ENCODE results near the gene PRMT7.

PRMT7 gene

GRCh38 chr16:68310774-68311511 lies at the start of gene PRMT7, which contains the start of gene SLC7A6OS:
PRMT7 (plus strand) TSS chr16:68311019; CDS start chr16:68315980, 4,961 bp downstream.
SLC7A6OS (minus strand) TSS chr16:68310946; CDS start chr16:68310926, 20 bp downstream.
- DNase-seq (ENCODE audit: extremely low read depth in 1 of 2, low read depth in 1 of 2): peak; percentile 85 to 92

DNA sequence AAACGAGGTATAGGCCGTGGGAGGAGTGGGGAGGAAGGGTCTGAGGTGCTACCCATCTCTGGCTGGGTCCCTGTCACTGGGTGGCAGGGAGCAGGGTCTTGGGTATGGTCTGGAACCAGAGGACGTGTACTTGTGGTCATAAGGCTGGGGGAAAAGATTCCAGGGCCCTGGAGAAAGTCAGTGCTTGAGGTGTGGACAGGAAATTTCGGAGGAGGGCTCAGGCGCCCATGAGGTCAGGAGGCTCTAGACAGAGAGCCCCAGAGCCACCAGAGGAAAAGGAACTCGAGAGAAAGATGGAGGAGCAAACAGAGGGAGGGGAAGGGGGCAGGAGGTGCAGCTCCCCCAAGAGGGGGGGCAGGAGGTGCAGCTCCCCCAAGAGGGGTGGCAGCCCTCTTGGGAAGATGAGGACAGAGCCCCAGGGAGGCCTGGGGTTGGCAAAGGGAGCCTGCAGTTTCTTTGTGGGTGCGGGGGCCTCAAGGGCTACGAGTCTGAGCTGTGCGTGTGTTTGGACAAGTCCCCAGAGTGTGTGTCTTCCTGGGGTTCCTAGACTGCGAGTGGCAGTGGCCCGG lies 47.2 kb upstream of the PRMT7 start:
- DNase-seq (ENCODE audit: extremely low read depth in 1 of 2, low read depth in 1 of 2): no peak

DNA sequence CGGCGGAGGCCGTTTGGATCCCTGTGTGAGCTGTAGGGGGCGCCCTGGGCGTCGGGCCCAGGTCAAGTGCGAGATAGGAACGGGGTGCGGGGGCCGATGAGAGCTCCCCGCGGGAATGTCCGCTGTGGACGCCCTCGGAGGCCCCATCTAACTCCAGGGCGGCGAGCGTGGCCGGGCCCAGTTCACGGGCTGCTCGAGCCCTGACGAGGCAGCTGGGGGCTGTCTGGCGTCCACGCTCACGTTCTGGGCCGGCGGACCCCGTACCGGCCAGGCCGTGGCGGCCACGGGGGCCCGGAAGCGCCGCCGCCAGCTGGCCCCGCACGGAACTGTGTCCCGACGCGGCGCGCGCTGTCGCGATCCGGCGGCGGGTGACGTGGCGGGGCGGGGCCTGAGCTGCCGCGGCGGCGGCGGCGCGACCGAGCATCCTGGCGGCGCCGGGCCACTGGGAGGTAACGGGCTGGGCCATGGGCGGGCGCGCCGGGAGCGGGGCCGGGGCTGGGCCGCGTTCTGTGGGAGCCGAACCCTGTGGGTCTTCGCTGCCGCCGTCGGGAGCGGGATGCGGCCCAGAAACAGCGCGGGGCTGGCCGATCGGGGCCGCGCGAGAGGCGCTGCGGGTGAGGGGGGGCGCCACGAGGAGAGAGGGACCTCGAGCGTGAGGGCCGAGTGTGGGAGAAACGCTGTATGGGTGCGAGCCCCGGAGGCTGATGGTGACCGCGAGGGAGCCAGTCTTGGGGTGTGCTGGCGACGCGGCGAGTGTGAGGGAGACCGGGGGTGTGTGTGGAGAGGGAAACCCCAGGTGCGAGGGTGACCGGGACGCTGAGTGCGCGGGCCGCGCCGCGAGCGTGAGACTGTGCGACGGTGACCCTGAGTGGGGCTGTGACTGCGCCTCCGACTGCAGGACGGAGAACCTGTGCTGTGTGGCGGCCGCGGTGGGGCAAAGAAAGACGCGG lies 46.4 kb upstream of the PRMT7 start, which contains the start of gene SLC7A6:
SLC7A6 (plus strand) TSS at position 399 of the 950 bp plus-strand sequence. CDS start 10,201 bp downstream, outside the sequence.
- DNase-seq (ENCODE audit: extremely low read depth in 1 of 2, low read depth in 1 of 2): peak; percentile 77 to 80

DNA sequence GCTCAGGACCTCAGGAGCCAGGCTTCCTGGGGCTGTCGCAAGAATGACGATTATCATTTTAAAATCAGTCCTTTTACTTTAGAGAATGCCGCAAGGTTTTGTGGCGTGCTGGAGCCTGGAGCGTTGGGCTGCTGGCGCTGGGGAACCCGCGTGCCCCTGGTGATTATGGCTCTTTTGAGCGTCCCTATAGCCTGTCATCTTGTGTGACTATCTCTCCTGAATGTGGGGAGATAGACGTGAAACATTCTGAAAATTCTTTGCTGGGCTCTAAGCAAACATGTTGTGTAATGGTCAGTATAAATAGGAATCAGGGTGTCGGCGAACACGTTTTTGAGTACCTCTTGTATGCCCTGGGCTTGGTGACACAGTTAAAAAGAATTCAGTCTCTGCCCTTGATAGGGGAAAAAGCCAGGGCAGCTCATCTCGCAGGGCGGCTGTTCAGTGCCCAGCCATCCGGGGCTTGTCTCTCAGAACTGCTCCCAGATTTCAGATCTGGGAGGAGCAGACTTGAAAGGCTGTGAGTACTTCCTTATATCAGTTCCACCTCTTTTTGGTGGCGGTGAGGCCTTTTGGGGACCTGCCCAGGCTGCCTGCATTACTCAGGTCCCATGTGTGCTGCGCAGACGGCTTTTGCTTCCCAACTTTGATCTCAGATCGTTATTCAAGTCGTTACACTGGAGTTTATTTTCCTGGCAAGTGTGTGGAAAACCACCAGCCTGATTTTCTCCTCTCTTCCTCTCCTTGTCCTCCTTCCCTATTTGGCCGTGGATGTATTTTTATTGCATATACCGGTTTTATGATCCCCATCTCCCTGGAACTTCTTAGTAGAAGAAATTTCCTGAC lies 45.5 kb upstream of the PRMT7 start:
- DNase-seq (ENCODE audit: extremely low read depth in 1 of 2, low read depth in 1 of 2): no peak

DNA sequence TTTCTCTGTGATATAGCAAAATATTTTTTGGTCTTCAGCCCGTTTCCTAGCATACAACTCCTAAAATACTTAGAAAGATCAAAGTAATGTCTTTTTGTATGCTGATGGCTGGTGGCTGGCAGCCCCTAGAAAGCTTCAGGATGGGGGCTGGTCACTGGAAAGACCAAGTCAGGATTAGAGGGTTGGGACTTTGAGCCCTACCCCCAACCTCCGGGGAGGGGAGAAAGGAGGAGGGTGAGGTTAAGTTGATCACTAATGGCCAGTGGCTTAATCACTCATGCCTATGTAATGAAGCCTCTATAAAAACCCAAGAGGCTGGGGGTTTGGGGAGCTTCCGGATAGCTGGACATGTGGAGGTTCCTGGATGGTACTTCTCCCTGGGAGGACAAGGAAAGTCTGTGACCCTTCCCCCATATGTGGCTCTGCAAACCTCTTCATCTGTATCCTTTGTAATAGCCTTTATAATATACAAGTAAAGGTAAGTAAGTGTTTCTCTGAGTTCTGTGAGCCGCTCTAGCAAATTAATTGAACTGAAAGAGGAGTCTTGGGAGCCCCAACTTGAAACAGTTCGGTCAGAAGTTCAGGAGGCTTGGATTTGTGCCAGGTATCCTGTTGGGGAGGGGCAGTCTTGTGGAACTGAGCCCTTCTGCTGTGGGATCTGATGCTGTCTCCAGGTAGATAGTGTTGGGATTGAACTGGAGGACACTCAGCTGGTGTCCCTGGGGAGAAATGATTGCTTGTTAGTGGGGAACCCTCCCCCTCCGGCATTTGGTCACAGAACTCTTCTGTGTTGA lies 43.0 kb upstream of the PRMT7 start:
- DNase-seq (ENCODE audit: extremely low read depth in 1 of 2, low read depth in 1 of 2): no peak

DNA sequence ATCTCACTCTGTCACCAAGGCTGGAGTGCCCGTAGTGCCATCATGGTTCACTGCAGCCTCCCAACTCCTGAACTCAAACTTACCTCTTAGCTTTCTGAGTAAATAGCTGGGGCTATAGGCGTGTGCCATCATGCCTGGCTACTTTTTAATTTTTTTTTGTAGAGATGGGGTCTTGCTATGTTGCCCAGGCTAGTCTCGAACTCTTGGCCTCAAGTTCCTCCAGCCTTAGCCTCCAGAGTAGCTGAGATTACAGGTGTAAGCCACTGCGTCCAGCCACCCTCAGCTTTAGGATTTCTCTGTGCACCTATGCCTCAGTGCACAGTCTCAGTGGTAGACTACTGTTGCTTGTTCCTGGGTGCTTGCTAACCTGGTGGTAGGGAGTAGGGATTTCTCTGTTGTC lies 41.0 kb upstream of the PRMT7 start:
- DNase-seq (ENCODE audit: extremely low read depth in 1 of 2, low read depth in 1 of 2): no peak

GRCh38 chr16:68270353-68270752 lies 40.5 kb upstream of the PRMT7 start:
- DNase-seq (ENCODE audit: extremely low read depth in 1 of 2, low read depth in 1 of 2): no peak

DNA sequence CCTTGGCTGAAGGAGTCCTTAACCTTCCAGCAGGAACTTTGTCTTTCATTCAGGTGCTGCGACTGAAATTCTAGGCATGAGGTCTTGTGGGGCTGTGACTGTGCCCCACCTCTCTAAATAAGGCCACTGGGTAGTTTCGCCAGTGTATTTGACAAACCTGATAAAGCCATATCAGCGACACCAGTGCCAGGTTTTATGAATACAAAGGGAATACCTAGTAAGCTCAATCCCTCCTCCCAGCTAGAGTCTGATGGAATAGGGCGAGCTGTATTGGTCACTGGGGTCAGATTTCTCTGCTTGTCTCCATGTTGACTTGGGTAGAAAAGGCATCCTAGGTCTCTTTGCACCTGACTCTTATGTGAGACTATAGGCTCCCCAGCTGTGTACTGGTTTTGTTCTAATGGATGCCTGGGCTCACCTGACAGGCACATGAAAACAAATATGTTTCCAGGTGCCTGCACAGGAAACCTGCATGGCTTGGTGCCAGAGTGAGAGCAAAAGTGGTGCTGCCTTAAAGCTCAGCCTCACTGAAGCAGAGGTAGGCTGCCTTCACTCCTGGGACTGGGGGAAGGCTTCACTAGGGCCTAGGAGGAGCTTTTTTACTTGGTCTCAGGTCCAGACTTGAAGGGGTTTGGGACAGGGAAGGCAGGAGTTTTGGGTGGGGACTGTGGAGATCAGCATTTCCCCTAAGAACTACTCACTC lies 38.2 kb upstream of the PRMT7 start:
- DNase-seq (ENCODE audit: extremely low read depth in 1 of 2, low read depth in 1 of 2): no peak

DNA sequence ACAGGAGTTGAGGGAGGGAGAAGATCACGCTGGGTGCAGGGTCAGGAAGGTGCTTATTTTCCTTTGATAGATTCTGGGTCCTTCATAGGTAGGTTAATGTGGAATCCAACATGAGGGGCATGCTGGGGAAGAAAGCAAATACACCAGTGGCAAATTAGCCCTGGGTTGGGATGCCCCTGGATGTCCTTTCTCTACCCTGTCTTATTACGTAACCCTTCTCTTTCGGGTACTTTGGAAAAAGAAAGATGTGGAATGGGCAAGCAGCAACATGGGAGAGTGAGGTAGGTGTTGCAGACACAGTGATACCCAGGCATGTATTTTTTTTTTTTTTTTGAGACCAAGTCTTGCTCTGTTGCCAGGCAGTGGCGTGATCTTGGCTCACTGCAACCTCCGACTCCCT lies 37.4 kb upstream of the PRMT7 start:
- no peak for DNase-seq (ENCODE audit: extremely low read depth in 1 of 2, low read depth in 1 of 2)

DNA sequence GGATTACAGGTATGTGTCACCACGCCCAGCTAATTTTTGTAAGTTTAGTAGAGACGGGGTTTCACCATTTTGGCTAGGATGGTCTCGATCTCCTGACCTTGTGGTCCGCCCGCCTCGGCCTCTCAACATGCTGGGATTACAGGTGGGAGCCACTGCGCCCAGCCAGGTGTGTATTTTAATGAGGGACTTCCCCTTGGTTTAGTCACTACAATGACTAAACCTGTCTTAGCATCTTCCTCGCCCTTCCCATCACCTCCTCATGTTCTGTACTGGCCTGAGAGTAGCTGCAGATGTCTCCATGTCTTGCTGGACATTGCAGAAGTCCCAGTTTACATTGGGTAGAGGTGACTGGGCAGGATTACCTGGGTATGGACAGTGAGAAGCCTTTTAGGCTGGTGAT lies 36.9 kb upstream of the PRMT7 start:
- DNase-seq (ENCODE audit: extremely low read depth in 1 of 2, low read depth in 1 of 2): no peak

DNA sequence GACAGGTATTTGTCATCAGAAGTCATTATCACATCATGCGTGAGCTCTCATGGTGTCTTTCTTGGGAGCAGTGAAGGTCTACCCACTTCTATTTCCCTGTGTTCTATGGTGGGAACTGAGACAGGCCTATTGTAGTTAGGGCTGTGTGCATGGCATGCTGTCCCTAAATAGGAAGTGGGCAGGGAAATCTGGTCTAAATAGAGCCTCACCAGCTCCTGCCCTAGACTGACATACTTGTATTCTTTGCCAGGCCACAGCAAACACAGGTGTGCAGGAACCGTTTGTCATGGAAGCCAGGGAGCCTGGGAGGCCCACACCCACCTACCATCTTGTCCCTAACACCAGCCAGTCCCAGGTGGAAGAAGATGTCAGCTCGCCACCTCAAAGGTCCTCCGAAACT lies 36.4 kb upstream of the PRMT7 start:
- DNase-seq (ENCODE audit: extremely low read depth in 1 of 2, low read depth in 1 of 2): no peak

DNA sequence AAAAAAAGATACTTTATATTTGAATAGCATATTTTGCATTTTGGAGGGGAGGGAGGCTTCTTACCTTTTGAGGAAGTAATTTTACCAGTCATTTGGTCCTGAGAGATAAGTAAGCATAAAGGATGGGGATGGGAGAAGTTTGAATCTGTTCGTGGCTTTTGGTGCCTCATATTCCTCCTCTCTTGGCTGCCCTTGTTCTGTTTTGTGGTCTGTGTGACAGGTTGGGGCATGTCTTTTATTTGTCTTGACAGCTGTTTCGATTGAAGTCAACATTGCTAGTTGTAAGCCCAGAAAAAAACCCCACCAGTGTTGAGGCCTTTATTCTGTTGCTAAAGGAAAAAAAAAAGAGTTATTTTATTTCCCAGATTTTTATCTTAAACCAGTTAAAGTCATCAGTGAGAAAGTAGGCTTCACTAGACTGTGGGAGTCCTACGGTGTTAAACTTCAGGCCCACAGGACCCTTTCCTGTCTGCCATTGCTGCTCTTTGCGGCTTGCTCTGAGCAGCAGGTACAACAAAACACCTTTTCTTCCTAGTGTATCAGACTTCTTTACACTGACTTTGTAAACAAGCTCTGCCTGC lies 35.1 kb upstream of the PRMT7 start:
- no peak for DNase-seq (ENCODE audit: extremely low read depth in 1 of 2, low read depth in 1 of 2)

DNA sequence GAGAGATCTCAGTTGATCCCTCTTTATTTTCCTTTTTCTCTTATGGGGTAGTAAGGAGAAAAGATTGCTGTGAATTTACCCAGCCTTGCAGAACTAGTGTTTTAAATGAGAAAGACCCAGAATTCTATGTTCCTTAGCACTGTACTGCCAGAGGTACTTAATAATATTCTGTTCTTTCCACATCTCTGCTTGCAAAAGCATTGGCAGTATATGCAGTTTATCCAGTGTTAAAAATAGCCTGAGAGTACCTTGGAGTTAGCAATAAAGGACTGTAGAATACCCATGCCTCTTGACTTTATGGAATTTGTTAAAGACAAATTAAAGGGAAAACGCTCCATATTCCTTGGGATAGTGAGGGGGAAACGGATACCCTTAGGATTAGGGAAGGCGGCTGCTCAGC lies 34.6 kb upstream of the PRMT7 start:
- no peak for DNase-seq (ENCODE audit: extremely low read depth in 1 of 2, low read depth in 1 of 2)

DNA sequence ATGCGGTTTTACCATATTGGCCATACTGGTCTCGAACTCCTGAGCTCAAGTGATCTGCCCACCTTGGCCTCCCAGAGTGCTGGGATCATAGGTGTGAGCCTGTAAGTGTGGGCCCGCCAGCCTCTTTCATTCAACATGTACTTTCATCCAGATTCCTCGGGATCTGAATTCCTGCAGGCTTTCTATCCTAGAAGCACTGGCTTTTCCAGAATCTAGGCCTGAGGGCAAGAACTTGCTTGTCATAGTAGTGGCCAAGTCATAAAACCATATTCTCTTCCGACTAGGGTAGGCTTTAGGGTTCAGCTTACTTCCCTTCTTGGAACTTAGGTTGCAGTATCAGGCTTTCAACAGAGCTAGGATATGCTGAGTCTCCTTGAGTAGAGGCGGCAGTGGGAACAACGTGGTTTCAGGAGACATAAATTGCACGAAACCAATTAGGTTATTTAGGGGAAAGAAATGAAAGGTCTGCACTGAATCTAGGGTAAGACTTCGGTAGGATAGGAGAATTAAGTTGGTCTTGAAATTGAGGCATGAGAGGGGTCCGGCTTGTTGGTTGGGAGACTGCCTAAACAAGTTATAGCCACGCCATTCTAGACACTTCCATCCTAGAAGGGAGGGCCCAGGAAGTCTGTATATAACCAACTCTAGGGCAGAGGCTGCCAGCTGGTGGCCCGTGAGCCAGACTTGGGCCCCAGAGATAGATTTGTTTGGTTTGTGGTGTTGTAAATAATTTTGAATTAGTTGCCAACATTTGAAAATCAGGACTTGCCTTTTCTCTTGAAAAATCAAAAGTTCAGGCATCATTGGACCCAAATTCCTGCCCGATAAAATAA lies 30.9 kb upstream of the PRMT7 start:
- no peak for DNase-seq (ENCODE audit: extremely low read depth in 1 of 2, low read depth in 1 of 2)

DNA sequence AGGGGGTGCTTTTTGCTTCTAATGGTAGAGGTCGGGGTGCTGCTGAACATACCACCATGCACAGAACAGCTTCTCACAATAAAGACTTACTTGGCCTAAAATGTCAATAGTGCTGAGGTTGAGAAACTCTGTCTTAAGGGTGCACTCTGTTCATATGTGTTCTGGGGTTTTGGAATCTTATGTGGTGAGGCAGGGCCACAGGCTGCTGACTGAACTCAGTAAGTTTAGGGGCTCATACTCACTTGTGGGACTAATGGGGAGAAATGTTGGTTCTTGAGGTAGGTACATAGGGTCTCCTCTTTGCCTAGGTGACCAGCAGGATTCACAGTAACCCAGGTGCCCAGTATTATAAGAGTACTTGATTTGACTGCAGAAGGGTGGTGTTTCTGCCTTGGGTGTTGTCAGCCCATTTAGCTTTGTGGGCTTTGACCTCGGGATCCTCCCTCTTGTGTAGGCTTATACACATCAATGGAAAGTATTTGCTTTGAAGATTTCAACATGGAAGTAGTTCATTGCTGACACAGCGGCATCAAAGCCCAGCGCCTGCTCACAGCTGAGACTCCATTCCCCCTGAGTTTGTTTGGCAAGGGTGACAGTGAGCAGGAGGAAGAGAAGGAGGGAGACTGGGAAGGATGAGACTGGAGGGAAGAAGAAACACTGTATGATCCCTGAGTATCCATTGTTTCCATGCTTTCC lies 29.3 kb upstream of the PRMT7 start:
- DNase-seq (ENCODE audit: extremely low read depth in 1 of 2, low read depth in 1 of 2): no peak

GRCh38 chr16:68282064-68282452 lies 28.8 kb upstream of the PRMT7 start:
- no peak for DNase-seq (ENCODE audit: extremely low read depth in 1 of 2, low read depth in 1 of 2)

GRCh38 chr16:68283346-68283745 lies 27.5 kb upstream of the PRMT7 start:
- DNase-seq (ENCODE audit: extremely low read depth in 1 of 2, low read depth in 1 of 2): no peak
